Measurements from ENCODE around the gene ZNF518A.

ZNF518A gene

DNA sequence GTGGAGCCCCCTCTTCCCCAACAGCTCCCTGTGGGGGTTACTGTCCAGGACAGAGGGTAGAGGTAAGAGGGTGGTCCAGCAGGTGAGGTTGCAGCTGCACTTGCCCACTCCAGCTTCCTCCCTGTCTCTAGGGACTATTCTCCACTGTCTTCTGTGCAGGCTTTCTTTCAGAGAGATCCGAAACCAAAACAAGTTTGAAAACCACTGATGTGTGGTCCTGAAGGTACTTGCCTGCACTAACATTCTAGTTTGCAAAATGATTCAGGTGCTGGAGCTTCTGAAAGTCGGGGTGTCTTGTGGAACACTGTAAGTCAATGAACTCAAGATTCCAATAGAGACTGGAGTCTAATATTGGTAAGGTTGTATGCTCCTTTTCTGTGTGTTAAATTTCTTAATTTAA, 78.2 kb downstream of the ZNF518A start:
- Histone ChIP-seq H3K9ac (ENCODE audit: low read length) (no peak overlapping the region), H3K27ac (ENCODE audit: low read depth, low read length) (no peak overlapping the region), H3K36me3 (ENCODE audit: insufficient read depth, low read length) (no peaks in the 10 kb centered on the region), H3K27me3 (ENCODE audit: control insufficient read depth in 1 of 2, insufficient read depth in 2 of 2, low read length in 2 of 2) (no peaks in the 10 kb centered on the region), H3K9me3 (ENCODE audit: low read length) (no peaks in the 10 kb centered on the region), H3K4me3 (ENCODE audit: low read depth in 1 of 2, low read length in 2 of 2) (no peak overlapping the region), H3K4me1 (ENCODE audit: insufficient read depth, low read length) (no peaks in the 10 kb centered on the region)

DNA sequence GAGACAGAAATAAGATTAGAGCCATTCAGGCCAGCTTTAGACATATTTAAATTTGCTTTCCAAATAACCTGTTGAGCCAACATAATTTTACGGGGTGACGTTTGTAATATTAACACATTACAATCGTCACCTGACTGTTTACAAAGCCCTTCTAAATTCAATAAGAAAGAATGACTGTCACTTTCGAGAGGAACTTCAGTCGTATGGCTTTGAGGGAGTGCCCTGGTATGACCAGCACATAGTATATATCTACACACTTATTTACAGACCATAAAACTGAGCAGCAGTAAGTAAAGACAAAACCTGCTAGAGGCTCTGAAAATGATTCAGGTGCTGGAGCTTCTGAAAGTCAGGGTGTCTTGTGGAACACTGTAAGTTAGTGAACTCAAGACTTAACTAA, 78.8 kb downstream of the ZNF518A start:
- no peaks in the 10 kb centered on the region for H3K27me3 ChIP-seq (ENCODE audit: control insufficient read depth in 1 of 2, insufficient read depth in 2 of 2, low read length in 2 of 2)
- H3K36me3 ChIP-seq (ENCODE audit: insufficient read depth, low read length): no peaks in the 10 kb centered on the region
- H3K4me1 ChIP-seq (ENCODE audit: insufficient read depth, low read length): no peaks in the 10 kb centered on the region

DNA sequence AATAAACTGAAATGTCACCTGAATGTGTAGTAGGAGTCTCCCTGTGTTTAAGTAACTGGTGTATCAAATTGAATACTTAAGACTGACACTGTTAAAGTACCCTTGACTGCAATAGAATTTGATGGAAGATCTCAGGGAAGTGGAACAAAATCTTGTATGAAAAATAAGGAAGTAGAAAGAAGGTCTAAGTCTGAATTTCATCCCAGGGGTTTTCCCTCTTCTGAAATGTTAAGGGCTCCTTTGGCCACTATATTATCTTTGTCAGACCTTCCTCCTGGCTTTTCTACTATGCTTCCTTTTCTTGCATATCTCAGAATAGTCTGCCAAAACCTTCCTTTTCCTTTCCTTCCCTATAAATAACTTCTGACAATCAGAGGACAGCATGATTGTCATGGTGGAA, 81.7 kb downstream of the ZNF518A start:
- Histone ChIP-seq H3K27me3 (ENCODE audit: control insufficient read depth in 1 of 2, insufficient read depth in 2 of 2, low read length in 2 of 2) (no peaks in the 10 kb centered on the region), H3K9me3 (ENCODE audit: low read length) (no peaks in the 10 kb centered on the region), H3K4me1 (ENCODE audit: insufficient read depth, low read length) (no peaks in the 10 kb centered on the region), H3K9ac (ENCODE audit: low read length) (no peak overlapping the region), H3K36me3 (ENCODE audit: insufficient read depth, low read length) (no peaks in the 10 kb centered on the region), H3K27ac (ENCODE audit: low read depth, low read length) (no peak overlapping the region), H3K4me3 (ENCODE audit: low read depth in 1 of 2, low read length in 2 of 2) (no peak overlapping the region)

More for the DNA sequence above, 78.8 kb downstream of the ZNF518A start:
- Histone ChIP-seq H3K9me3 (ENCODE audit: low read length) (no peaks in the 10 kb centered on the region), H3K4me3 (ENCODE audit: low read depth in 1 of 2, low read length in 2 of 2) (no peak overlapping the region), H3K9ac (ENCODE audit: low read length) (no peak overlapping the region), H3K27ac (ENCODE audit: low read depth, low read length) (no peak overlapping the region)

DNA sequence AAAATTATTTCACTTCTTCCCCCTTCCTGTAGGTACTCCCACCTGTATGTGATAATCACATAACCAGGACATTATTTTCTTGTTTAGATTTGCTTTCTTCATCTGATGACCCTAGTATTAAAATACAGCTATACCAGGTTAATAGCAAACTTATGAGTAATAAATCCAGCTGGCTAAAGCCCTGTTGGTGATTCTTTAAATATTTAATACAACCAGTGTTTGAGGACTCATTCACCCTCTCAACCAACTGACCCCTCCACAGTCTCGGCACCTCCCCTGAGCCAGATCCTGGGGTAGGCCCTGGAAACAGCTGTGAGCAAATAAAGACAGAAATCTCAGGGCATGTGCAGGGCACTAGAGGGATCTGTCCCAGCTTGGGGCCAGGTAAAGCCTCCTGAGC, 82.8 kb downstream of the ZNF518A start:
- no peak overlapping the region for H3K27ac ChIP-seq (ENCODE audit: low read depth, low read length)
- H3K9ac ChIP-seq (ENCODE audit: low read length): no peak overlapping the region
- H3K27me3 ChIP-seq (ENCODE audit: control insufficient read depth in 1 of 2, insufficient read depth in 2 of 2, low read length in 2 of 2): no peaks in the 10 kb centered on the region
- no peaks in the 10 kb centered on the region for H3K4me1 ChIP-seq (ENCODE audit: insufficient read depth, low read length)
- no peak overlapping the region for H3K4me3 ChIP-seq (ENCODE audit: low read depth in 1 of 2, low read length in 2 of 2)
- H3K36me3 ChIP-seq (ENCODE audit: insufficient read depth, low read length): no peaks in the 10 kb centered on the region
- H3K9me3 ChIP-seq (ENCODE audit: low read length): no peaks in the 10 kb centered on the region
